ENCODE measurements around the gene BAHD1. TPM values are rescaled to one million over a fixed set of nuclear protein-coding genes. Genes with fewer than 3 reads are reported as not detected.

BAHD1 gene
- total RNA-seq, 1 donor from 2014 or later: 10.6 TPM

- no peak for DNase-seq (ENCODE audit: low spot score in 2 of 2)
- no peaks in the 10 kb centered on the region for H3K9me3 ChIP-seq
- intact Hi-C loops (cut with DNase I): no loop called here
- H3K4me1 ChIP-seq: no peaks in the 10 kb centered on the region
- TF ChIP-seq, protein P1, sequence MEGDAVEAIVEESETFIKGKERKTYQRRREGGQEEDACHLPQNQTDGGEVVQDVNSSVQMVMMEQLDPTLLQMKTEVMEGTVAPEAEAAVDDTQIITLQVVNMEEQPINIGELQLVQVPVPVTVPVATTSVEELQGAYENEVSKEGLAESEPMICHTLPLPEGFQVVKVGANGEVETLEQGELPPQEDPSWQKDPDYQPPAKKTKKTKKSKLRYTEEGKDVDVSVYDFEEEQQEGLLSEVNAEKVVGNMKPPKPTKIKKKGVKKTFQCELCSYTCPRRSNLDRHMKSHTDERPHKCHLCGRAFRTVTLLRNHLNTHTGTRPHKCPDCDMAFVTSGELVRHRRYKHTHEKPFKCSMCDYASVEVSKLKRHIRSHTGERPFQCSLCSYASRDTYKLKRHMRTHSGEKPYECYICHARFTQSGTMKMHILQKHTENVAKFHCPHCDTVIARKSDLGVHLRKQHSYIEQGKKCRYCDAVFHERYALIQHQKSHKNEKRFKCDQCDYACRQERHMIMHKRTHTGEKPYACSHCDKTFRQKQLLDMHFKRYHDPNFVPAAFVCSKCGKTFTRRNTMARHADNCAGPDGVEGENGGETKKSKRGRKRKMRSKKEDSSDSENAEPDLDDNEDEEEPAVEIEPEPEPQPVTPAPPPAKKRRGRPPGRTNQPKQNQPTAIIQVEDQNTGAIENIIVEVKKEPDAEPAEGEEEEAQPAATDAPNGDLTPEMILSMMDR (IDR thresholded peaks at IDR 0.05): no peak
- H3K27me3 ChIP-seq: no peaks in the 10 kb centered on the region
- no peak overlapping the region for H3K27ac ChIP-seq
- peaks cover 48 to 71% of the 10 kb centered on the region in 2 donors for H3K36me3 ChIP-seq
- no peak overlapping the region for H3K4me3 ChIP-seq
These were observed 27.7 kb upstream of the BAHD1 start for GRCh38 chr15:40413036-40413435.

DNA sequence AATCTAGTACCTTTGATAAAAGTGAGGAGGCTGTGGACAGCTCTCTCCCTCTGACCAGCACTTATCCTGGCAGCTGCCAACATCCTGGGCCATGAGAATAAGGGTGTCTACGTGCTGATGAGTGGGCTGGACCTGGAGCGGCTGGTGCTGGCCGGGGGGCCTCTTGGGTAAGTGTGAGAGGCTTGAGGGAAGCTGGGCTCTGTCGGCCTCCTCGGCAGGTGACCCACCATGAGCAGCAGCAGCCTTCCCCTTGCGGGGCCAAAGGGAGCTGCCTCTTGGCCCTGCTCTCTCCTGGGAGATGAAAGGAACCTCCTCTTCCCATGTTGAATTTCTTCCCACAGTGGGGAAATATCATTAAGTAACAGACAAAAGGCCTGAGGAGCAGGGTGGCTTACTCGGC lies 25.9 kb upstream of the BAHD1 start:
- no peak overlapping the region for H3K4me3 ChIP-seq
- H3K36me3 ChIP-seq: peaks cover 55 to 77% of the 10 kb centered on the region in 2 donors
- no peaks in the 10 kb centered on the region for H3K4me1 ChIP-seq
- DNase-seq (ENCODE audit: low spot score in 2 of 2): no peak
- no peaks in the 10 kb centered on the region for H3K27me3 ChIP-seq
- TF ChIP-seq, protein P1 (IDR thresholded peaks at IDR 0.05): no peak
- intact Hi-C loops (cut with DNase I): no loop called here
- no peak overlapping the region for H3K27ac ChIP-seq
- H3K9me3 ChIP-seq: no peaks in the 10 kb centered on the region

- H3K36me3 ChIP-seq: peaks cover 55 to 73% of the 10 kb centered on the region in 2 donors
- TF ChIP-seq, protein P1 (IDR thresholded peaks at IDR 0.05): no peak
- no peaks in the 10 kb centered on the region for H3K4me1 ChIP-seq
- no peak for DNase-seq (ENCODE audit: low spot score in 2 of 2)
- H3K9me3 ChIP-seq: no peaks in the 10 kb centered on the region
- H3K27ac ChIP-seq: no peak overlapping the region
- no peaks in the 10 kb centered on the region for H3K27me3 ChIP-seq
- intact Hi-C loops (cut with DNase I): no loop called here
- no peak overlapping the region for H3K4me3 ChIP-seq
These were observed 25.5 kb upstream of the BAHD1 start for GRCh38 chr15:40415226-40415625.

DNA sequence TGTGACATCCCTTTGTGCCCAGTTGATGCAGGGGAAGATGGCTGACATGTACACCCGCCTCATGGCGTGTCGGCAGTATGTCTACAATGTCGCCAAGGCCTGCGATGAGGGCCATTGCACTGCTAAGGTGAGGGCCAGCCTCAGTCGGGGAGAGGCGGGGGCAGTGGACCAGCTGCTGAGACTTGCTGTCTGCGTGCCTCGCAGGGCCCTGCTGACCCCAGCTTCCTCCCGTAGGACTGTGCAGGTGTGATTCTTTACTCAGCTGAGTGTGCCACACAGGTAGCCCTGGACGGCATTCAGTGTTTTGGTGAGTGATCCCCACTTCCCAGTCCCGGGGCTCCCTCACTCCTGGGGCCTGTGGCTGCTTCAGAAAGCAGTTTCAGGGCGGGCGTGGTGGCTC lies 24.7 kb upstream of the BAHD1 start:
- Histone ChIP-seq H3K27me3 (no peaks in the 10 kb centered on the region), H3K4me1 (peaks cover 0 to 4% of the 10 kb centered on the region in 2 donors), H3K4me3 (no peak overlapping the region), H3K9me3 (no peaks in the 10 kb centered on the region), H3K27ac (no peak overlapping the region), H3K36me3 (peaks cover 48 to 65% of the 10 kb centered on the region in 2 donors)
- TF ChIP-seq, protein P1 (IDR thresholded peaks at IDR 0.05): no peak
- no peak for DNase-seq (ENCODE audit: low spot score in 2 of 2)
- intact Hi-C loops (cut with DNase I): no loop called here

GRCh38 chr15:40418126-40418525 lies 22.6 kb upstream of the BAHD1 start:
- TF ChIP-seq, protein P1 (IDR thresholded peaks at IDR 0.05): no peak
- Histone ChIP-seq H3K27ac (no peak overlapping the region), H3K27me3 (no peaks in the 10 kb centered on the region), H3K4me1 (peaks cover 5 to 13% of the 10 kb centered on the region in 2 donors), H3K36me3 (peaks cover 38 to 45% of the 10 kb centered on the region in 2 donors), H3K9me3 (no peaks in the 10 kb centered on the region), H3K4me3 (no peak overlapping the region)
- intact Hi-C loops (cut with DNase I): no loop called here
- no peak for DNase-seq (ENCODE audit: low spot score in 2 of 2)
